NCI-H187 (cell line): ENCODE data around the gene THRB.

Source experiments
- DNase-seq, 2 experiments: peaks; one replicate each; lab custom pipeline; 2025; lab: John Stamatoyannopoulos, UW

Gene THRB

DNA sequence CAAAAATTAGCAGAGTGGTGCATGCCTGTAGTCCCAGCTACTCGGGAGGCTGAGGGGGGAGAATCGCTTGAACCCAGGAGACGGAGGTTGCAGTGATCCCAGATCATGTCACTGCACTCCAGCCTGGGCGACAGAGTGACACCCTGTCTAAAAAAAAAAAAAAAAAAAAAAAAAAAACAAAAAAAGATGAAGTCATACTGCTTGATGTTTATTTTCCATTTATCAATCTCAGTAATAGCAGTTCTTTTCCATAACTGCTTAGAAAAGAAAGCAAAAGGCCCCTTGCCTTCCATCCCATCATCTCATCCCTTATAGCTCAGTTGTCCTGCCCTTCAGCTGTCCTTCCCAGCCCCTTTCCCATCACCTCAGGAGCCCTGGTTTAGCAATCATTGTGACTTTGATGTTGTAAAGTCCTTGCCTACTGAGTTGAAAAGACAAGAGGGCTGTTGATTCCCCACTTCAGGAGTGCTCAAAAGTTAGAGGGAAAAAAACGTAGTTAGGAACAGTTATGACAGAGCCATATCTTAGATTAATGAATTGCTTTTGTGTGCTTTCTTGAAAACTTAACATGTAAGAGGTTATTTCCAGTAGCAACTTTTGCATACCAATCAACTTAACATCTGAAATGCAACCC, 18.0 kb upstream of the THRB start:
- no peak for DNase-seq

DNA sequence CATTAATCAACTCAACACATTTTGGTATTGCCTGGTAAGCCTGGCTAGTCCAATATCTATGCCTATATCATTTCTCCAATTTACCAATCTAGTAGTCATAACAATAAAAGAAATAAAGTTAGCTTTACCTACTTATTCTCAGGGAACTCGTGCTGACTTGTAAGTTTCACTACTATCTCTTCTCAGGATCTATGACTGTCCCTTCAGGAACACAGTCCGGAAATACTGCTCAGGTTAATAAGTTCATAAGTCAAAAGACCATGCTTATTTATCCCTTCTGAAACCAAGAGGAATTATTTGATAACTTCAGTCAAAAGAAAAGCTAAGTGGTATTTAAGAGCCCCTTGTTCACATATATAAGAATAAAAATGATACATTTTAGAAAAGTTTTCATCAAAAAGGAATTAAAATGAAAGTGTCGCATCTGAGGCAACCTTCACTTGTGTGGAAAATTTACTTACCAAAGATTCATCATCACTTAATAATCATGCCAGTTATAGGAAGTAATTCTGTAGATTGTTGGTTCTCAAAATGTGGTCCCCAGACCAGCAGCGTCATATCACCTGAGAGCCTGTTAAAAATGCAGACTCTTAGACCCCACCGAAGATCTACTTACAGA, 15.5 kb upstream of the THRB start:
- no peak for DNase-seq

DNA sequence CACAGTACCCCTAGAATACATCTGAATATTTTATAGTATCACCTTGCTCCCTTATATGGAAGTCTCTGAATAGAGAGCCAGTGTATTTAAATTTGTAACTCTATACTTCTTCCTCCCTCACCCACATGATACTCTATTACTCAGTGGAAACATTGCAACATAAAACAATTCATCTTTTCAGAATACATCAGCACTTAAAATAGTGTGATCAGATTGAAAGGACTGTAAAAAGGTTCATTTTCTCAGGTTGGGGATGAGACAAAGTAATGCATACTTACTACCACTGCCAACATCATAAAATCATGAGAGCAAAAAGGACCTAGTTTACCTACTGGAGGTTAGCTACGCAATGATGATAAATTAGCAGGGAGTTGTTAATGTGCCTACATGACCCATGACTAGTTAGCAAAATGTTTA, 13.8 kb upstream of the THRB start:
- DNase-seq, result no peak

DNA sequence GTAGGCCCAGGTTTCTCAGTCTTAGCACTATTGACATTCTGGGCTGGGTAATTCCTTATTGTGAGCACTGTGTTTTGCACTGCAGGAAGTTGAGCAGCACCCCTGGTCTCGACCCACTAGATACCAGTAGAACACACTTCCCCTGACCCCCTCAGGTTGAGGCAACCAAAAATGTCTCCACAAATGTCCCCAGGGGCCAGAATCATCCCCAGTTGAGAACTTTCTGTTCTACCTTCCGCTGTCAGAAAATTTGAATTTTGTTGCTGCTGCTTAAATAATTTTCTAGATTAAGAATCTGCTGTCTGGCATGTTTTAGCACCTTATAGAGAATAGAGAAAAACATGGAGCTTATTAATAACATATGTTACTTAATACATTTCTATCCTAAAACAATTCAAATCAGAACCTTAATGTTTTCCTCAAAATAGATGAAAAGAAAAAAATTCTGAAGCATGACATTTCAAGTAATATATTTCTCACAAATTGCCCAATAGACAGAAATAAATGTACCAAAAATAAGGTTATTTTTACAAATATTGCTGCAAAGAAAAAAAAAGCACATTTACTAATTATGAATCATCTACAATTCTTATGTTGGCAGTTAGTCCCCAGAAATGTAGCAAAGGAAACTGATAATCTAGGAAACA, 13.2 kb upstream of the THRB start:
- DNase-seq, result no peak

DNA sequence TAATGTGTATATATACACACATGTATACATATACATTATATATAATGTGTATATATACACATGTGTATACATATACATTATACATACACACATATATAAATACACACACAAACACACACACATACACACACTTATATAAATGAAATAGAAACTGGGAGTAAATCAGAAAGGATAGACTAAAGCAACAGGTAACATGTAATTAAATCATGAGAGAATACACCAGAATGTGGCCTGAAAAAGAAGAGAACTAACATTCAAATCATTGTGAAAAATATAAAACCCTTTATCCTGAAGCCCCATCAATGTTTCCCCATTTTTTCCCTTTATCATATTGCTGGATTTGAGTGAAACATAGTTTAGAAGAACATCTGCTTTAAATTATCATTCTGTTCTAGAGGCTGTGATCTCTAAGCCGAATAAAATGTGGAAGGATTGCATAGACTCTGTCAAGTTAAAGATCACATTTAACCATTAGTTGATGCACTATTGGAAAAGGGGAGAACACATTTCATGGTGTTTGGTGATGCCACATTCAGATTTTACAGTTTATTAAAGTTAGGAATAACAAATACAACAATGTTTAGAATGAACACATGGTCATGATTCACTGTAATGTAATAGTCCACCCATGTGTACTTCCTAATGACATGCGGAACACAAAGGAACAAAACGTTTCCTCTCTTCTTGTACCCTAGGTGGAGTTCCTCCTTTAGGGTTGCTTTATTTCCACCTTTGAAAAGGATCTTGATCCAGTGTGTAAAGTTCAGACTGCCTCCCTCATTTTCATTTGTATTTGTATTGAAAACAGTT, 12.5 kb upstream of the THRB start:
- DNase-seq, result no peak

DNA sequence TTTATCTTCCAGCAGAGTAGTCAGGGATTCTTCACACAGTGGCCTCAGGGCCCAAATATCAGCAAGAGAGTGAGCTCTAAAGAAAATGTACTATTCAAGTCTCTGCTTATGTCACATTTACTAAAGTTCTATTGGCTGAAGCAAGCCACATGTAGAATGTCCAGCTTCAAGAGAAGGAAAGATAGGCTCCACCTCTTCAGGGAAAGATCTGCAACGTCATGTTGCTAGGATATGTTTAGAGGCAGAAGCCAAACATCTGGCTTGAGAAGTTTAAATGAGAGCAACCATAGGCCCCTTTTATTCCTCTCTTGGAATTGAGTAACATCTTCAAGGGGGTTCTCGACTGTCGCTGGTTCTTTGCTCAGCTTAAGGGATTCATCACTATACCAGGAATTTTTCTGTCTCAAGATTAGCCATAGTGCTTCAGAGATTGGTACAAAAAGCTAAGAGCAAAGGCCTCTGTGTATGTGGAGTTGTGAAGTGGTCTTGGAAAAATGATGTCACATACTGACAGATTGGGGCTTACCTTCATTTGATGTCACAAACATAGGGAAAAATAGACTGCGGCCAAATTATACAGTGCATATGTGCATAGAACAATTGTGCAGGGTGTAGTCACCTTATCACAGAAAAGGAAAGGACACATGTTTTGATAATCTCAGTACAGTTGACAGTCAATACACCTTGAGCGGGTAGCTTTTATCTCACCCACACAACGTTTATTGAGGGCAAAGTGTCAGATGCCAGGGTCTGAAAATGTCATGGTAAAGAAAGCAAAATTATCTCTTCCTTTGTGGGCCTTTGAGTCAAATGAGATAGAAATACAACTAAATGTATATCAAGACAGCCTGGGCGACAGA, 11.3 kb upstream of the THRB start:
- no peak for DNase-seq

DNA sequence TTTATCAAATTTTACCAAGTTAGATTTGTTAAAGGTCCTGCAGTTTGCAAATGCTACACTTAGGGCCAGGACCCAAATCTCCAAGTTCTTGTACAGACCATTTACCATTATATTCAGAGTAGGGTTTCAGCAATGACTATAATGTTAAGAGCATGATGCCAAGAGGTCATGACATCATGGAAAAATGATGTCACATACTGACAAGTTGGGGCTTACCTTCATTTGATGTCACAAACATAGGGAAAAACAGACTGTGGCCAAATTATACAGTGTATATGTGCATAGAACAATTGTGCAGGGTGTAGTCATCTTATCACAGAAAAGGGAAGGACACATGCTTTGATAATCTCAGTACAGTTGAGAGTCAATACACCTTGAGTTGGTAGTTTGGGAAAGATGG, 10.1 kb upstream of the THRB start:
- DNase-seq, result no peak

DNA sequence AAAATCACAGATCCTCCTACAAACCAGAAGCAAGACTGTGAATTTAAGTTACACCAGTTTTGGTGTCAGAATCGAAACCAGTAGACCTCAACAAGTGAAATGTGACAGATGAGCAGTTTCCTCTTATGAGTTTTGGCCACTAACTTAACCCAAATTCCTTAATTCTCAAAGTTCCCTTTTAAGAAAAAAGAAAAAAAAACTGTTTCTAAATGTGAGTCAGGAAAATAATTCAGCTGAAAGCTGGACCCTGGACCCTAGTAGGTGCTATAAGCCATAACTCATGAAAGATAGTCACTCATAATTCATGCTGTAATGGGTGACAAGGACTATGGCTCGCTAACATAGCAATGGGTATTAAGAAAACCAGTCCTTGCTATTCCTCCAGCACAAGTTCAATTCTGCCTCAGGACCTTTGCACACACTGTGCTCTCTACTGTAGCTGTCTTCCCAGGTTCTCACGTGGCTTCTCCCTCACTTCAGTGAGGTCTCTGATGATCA, 9.0 kb upstream of the THRB start:
- no peak for DNase-seq

DNA sequence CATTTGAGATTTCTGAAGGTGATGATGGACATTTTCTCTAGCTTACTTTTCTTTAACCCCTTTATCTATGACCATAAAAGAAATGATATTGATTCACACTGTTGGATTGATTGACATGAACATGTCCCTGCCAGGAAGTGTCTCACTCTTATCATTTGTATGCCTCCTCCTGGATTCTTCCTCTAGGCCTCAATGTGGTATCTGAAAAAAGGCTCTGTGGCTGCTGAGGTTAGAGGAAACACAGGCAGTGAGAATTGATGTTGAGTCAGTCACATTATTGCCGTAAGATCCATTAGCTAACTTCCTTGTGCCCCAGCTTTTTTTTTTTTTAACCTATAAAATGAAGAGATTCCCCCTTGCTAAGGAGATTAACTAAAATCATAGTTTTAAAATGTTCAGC, 8.0 kb upstream of the THRB start:
- DNase-seq, result no peak

DNA sequence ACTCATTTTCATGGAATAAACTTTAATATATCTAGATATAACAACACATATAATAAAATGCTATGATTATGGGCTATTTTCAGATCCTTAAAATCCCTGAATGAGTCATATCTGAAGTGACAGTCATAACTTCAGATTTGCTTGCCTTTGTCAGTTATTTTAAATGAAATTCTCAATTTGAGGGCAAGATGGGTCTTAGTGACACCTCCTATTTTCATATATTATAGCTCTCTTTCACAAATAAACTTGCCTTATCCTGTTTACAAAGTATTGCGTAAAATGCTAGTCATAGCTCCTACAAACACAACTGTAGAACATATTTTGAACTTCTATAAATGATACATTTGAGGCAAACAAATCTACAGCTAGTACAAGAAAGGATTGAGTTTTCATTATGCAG, 6.2 kb upstream of the THRB start:
- DNase-seq, result no peak

DNA sequence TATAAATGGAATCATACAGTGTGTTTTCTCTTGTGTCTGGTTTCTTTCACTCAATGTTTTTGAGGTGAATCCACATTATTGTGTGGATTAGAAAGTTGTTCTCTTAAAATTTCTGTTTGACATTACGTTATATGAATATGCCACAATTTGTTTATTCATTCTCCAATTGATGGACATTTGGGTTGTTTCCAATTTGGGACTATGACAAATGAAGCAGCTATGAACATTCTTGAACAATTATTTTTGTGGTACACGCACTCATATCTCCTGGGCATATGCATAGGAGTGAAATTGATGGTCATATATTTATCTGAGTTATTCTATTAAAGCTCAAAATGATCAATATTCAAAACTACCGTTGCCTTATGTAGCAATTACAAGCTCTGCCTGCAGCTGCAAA, 5.3 kb upstream of the THRB start:
- DNase-seq, result no peak

DNA sequence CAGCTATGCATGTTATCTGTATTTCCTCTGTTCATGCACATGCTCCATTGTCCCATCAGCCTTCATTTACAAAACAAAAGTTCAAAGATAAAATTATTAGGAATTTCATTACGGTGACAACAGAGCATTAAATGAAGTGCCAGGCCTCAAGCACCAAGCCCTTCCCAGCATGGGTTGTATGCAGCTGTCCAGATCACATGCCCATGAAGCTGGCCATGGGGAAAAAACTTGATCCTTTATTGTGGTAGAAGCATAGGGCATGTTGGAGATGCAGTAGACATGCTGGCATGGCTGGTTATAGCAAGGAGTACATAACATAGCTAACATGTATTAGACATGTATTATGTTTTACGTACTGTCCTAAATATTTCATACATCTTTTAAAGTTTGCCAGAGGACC, 4.1 kb upstream of the THRB start:
- no peak for DNase-seq

DNA sequence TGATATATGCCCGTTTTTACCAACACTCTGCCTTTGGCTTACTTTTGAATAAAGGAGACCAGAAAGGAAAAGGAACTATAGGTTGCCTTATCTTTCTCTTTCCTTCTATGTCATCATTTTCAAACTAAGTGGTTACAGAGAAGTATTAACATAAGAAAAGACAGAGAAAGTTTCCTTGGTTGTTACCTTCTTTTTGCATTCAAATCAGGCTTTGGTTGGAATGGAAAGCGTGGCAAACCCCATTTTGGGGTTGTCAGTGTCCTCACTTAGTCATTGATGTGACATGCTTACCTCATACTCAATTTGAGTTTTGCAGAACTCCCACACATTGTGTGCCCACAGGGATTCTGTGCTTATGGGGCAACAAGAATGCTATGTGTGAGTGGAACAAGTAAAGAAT, 3.7 kb upstream of the THRB start:
- no peak for DNase-seq

DNA sequence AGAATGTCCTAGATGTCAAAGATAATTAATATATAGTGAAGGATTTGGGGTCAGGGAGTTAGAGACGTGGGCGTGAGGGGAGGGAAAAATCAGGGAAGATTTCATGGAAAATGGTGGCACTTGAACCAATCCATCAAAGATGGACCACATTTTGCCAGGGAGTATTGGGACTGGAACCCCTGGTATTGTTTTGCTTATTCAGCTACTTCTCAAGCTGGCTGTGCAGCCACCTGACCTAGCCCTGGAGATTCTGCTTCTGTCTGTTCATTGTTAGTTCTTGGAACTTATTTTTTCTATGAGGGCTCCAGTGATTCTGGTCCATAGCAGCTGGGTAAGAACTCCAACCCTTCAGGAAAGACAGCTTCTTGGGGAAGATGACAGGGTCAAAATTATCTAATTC, 3.3 kb upstream of the THRB start:
- no peak for DNase-seq

DNA sequence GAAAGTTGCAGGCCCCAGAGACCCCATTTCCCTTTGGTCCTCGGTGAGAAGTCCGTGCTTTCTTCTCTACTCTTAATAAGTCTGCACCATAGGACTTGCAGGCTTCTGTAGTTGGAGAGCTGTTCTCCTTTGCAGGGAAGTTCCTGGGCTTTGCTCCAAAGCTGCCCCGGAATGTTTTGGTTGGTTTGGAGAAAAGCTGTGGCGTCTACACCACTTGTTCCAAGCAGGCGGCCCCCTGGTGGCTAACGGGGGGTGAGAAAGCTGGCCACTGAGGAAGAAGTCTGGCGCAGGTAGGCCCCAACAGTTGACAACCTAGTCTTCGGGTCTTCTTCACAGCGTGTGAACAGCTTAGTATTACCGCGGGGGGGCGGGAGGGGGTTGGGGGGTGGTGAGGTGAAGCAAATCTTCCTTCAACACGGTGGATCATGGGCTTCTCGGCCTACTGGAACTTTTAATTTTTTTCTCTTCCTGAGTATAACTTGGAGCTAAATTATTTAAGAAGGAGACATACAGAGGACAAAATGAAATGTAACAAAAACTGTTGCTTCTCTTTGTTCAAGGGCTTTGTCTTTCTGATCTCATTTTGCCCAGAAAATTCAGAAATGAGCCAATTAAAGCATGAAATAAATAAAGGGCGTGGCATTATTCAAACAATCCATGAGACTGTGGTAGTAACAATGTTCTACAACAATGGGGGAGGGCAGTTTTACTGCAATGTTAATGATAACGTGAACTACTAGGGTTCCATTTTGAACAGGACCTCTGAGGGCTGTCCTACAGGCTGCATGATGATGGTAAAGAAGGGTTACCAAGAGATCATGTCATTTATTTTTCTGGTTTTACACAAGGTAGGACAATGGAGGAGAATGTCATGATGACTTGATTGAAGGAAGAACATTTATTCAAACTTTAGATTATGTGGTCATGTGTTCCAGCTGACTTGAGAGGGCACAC, 2.2 kb upstream of the THRB start:
- DNase-seq, result no peak

DNA sequence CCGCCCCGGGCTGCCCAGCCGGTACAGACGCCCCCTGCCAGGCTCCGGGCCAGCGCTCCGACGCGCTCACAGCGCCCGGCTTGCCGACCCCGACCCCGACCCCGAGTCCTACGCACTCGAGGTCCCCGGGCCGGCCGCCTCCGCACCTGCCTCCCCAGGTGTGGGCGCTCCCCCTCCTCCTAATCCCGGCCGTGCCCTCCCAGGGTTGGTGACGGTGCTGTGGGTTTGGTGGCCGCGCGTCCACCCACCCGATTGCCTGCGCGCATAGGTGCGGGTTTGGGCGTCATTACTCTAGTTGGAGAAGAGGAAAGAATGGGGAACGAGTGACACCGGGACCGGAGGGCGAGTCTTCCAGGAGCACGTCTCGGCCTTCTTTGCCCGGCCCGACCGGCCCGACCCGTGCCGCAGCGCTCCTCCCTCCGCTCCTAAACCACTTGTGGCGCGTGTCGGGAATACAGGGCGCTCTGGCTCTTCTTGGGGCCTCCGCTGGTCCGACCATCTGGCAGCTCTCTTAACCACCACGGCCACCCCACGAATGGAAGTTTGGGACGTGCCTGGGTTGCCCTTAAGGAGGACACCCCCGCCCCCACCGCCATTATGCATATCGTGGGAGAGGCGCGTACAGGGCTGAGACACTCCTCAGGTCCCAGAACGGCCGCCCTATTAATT, 810 bp upstream of the THRB start:
- DNase-seq, result no peak

DNA sequence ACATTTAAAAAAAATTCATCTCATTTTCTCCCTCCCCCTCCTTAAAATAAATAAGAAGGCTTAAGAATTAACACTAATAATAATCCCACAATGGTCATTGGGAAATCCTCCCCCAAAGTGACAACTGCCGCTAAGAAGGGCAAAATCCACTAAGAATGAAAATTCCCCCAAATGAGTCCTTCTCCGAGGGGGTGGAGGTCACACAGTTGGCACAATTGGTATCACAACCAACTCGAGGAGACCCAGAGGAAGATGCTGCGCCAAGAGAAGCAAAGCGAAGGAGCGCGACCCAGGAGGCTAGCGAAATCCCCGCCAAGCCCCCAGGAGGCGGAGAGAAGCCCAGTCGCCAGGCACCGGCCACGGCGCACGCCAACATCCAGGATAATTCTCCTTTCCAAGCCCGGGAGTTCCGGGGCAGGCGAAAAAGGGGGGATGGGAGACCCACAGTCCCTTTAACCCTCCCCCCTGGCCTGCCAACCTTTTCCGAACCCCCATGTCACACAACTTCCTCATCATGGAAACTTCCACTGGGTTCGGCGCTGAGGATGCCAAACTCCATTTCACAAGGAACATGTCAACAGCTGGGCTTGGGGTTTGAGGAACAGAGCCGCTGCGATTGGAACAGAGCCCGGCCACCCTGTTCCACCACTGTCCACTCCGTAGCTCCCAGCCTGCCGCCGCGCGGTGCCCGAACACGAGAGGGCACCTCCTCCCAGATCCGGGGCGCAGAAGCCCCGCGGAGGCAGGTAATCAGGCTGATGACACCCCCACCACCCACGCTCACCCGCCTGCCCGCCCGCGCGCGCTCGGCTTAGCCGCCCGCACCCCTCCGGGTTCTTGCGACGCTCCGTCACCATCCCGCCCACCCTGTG, 668 bp downstream of the THRB start:
- DNase-seq, result no peak

DNA sequence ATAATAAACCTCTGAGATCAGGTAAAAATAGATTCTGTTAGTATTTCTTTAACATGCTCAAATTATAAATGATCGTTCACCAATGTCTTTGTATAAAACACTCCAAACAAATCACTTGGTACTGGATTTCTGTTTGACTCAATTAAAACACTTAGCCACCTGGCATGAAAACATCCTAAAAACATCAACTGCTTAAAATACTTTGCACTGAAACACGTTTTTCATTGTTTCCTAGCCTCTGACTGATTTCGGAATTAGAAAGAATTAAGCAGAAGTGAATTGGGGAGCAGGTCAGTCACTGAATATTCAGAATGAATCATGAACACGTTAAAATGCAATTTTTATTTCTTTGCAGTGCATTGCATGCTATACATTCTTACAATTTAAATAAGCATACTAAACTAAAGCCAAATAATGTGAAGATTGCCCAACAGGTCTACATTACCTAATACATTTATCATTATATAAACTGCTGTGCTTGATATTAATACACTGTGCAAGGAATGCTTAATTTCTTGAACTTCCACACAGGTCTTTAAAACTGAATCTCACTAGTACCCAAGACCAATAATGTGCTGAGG, 1.6 kb downstream of the THRB start:
- DNase-seq, result no peak

DNA sequence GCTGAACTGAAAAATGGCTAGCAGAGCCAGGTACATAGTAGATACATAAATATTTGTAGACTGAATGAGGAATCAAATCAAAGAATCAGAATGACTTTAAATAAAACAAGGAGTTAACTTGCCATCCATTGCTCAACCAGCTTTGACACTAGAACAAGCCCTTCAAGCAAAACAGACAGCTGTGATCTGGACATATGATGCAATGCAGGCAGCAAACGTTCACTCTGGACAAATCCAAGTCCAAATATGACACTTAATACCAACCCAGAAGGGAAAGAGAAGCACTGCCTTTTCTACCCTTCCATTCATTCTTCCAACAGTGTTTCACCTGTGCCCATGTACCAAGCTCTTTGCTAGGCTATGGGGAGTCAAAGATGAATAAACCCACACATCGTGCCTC, 4.5 kb downstream of the THRB start:
- no peak for DNase-seq
